Left ventricle myocardium inferior (tissue), 1 donor: ENCODE data around the gene CYREN. TPM values are rescaled to one million over a fixed set of nuclear protein-coding genes. Genes with fewer than 3 reads are reported as not detected.

Experiments used
- DNase-seq: peaks from one replicate; pipeline ENCODE4 v3.0.0-alpha.2; 2020
- H3K27ac ChIP-seq: fragments of 200-600 bp; replicated peaks from 2 replicates; pipeline ENCODE4 v1.8.0; 2021
- H3K27me3 ChIP-seq: fragments of 200-600 bp; 2 replicates; pipeline ENCODE4 v1.8.0; 2021; ENCODE audit warnings: low read depth
- H3K36me3 ChIP-seq: fragments of 200-600 bp; 2 replicates; pipeline ENCODE4 v1.8.0; 2021
- H3K4me1 ChIP-seq: fragments of 200-600 bp; 2 replicates; pipeline ENCODE4 v1.8.0; 2021
- H3K4me3 ChIP-seq: fragments of 200-600 bp; 2 replicates; pipeline ENCODE4 v1.8.0; 2021; ENCODE audit warnings: mild to moderate bottlenecking, moderate library complexity
- H3K9me3 ChIP-seq: fragments of 200-600 bp; replicated peaks from 2 replicates; pipeline ENCODE4 v1.8.0; 2021
- CTCF ChIP-seq: fragments of 200-600 bp; IDR thresholded peaks from 2 replicates; pipeline ENCODE4 v1.8.0; 2021; ENCODE audit warnings: antibody characterized with exemption, mild to moderate bottlenecking, borderline replicate concordance
- intact Hi-C: fragments of 100-400 bp; cut with micrococcal nuclease; formaldehyde crosslinking; loops from one replicate; pipeline ENCODE4 v1.11.0; 2022
- total RNA-seq: library from RNA; stranded (reverse); fragmentation: NEBNext Ultra II Directional; extraction: Animal tissue kit (Norgen Biotek cat#: 25700); gene quantifications from one replicate; pipeline ENCODE4 v1.2.1, GENCODE V29; 2021
- donor health status: DM: no; HTN: yes; CAD: no; lungs with severe emphysema.

CYREN gene
- total RNA-seq, 1 donor from 2014 or later = 29.8 TPM

DNA sequence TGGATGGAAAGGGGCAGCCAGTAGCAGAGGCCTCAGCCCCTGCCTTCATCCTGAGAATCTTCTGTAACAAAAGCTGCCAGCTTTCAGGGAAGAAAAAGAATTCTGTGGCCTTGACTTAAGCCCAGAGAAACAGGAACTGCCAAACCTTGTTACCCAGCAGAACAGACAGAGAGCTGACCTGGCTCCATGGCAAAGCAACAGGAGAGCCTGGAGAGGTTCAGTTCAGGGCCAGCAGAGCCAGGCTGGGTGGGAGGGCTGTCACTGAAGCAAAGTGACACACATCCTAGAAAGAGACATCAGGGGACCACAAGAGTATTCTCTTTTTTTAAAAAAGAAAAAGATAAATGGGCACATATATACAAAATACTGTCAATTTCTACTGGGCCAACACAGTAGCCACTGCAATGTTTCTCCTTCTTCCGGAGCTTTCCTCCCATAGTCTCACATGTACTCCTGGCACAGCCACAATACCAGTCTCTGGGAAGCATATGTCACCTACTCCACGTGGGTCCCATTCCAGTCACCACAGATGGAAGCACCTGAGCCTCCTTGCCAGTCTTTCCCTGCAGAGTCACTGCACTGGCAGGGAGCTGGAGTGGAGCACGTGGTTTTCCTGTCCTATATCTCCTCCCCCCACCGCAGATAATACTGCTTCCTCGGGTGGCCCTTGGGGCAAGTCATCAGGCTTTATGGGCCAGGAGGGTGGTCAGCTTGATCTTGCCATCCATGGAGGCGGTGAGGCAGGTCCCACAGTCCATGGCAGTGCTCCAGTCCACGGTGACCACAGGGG is 15.2 kb upstream of the CYREN start:
- no peak overlapping the region for H3K4me3 ChIP-seq
- intact Hi-C loops = no loop called here
- H3K27ac ChIP-seq = no peak overlapping the region
- H3K36me3 ChIP-seq = peaks cover 88% of the 10 kb centered on the region
- no peak for DNase-seq
- no peaks in the 10 kb centered on the region for H3K27me3 ChIP-seq
- TF ChIP-seq CTCF = no peak
- H3K4me1 ChIP-seq = peaks cover 18% of the 10 kb centered on the region
- H3K9me3 ChIP-seq = peaks cover 28% of the 10 kb centered on the region

- no peak overlapping the region for H3K4me3 ChIP-seq
- DNase-seq = no peak
- TF ChIP-seq CTCF = no peak
- peaks cover 8% of the 10 kb centered on the region for H3K4me1 ChIP-seq
- H3K27ac ChIP-seq = no peak overlapping the region
- H3K9me3 ChIP-seq = peaks cover 38% of the 10 kb centered on the region
- no peaks in the 10 kb centered on the region for H3K27me3 ChIP-seq
- intact Hi-C loops = no loop called here
- H3K36me3 ChIP-seq = peaks cover 96% of the 10 kb centered on the region
These were observed 13.8 kb upstream of the CYREN start for GRCh38 chr7:135184254-135184841.

DNA sequence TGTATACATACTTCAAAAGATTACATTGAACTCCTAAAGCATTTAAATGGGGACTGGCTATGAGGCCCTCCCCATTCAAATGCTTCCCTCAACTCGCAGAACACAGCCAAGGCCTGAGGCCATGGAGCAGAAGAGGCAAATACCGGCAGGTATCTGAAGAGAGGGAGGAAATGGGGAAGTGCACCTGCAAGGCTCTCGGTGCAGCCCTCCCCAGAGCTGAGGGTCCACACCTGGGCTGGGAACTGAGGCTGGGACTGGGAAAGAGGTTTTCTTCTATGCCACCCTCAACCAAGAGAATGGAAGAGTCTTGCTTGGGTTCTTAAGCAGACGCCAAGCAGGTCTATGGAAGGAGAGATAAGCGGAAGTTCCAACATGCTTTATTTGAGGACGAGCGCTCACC is 13.0 kb upstream of the CYREN start:
- Histone ChIP-seq H3K36me3 (peaks cover 92% of the 10 kb centered on the region), H3K9me3 (peaks cover 38% of the 10 kb centered on the region)
- intact Hi-C loops = no loop called here

GRCh38 chr7:135181929-135182678 is 11.6 kb upstream of the CYREN start:
- Histone ChIP-seq H3K27ac (no peak overlapping the region), H3K4me1 (no peaks in the 10 kb centered on the region), H3K27me3 (no peaks in the 10 kb centered on the region), H3K4me3 (no peak overlapping the region), H3K9me3 (peaks cover 38% of the 10 kb centered on the region), H3K36me3 (peaks cover 78% of the 10 kb centered on the region)
- DNase-seq = no peak
- TF ChIP-seq CTCF = no peak
- intact Hi-C loops = no loop called here

More for the DNA sequence above, 13.0 kb upstream of the CYREN start:
- Histone ChIP-seq H3K27ac (no peak overlapping the region), H3K27me3 (no peaks in the 10 kb centered on the region), H3K4me1 (no peaks in the 10 kb centered on the region), H3K4me3 (no peak overlapping the region)
- no peak for DNase-seq
- TF ChIP-seq CTCF = no peak

DNA sequence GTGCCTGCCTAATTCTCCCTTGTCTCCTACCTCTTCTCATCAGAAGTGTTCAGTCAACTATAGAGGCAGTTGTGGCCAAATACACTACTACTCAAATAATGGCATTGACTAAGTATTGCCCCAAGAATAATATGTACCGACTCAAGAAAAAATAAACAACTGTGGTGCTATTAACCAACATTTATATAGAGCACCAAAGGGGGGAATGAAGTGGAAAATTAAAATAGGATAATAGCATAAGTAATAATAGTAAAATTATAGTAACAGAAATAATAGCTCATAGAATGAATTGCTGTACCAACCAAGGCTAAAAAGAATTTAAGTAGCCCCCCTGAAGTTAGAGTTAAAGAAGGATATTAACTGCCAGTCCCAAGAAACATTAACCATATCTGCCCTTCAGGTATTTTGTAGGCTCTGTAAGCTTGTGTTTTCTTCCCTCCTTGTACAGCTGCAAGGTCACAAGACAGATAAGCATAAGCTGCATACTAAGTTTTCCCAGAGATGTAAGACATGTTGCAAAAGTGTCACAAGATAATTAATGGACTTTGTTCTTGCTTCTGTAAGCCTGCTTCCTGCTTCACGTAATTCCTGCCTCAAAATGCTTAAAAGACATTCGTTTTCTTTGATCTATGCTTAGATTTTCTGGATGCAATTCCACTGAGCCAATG is 10.9 kb upstream of the CYREN start:
- no peaks in the 10 kb centered on the region for H3K4me1 ChIP-seq
- TF ChIP-seq CTCF = no peak
- no peak for DNase-seq
- H3K36me3 ChIP-seq = peaks cover 71% of the 10 kb centered on the region
- H3K4me3 ChIP-seq = no peak overlapping the region
- H3K9me3 ChIP-seq = peaks cover 38% of the 10 kb centered on the region
- H3K27me3 ChIP-seq = no peaks in the 10 kb centered on the region
- H3K27ac ChIP-seq = no peak overlapping the region
- intact Hi-C loops = no loop called here
